HG03064 (cell line): ENCODE results near the gene SLC25A6.
"Not testable (repeated sequence)": the region's sequence is repeated elsewhere in the genome, so short reads cannot be mapped to it uniquely, and the experiment has no call there.

ENCODE experiments used
- ATAC-seq: cut with Tn5 transposase; IDR thresholded peaks from one replicate; pipeline ENCODE4 v1.9.1; 2021; ENCODE audit warnings: low read depth; ENCODE audit not compliant: unreplicated experiment

Gene SLC25A6

DNA sequence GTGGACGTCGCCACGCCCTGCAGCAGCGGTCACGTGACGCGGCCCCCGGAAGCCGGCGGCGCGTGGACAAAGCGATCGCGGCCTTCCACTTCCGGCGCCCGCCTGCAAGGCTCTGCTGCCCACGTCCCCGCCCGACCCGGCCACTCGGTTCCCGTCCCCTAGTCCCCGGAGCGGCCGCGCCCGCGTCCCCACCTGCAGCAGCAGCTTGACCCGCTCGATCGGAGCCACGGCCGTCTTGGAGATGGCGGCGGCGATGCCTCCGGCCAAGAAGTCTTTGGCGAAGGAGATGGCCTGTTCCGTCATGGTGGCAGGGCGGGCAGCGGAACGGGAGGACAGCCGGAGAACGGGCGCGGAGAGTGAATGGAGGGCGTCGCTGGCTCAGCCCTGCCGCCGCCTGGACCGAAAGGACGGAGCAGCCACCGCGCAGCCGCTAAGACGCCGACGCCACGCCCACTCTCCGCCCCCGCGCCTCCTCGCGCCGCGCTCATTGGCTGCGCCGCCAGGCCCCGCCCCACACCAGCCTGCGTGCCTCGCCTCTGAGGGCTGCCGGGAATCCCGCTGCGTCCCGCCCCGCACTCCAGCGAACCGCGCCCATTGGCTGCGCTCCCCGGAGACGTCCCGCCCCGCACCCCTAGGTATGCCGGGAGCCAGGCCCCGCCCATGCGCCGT is at the start of gene SLC25A6:
Gene SLC25A6 (minus strand): TSS at position 407 of the 669 bp plus-strand sequence. CDS start 104 bp downstream, at position 303.
- ATAC-seq = peak; percentile 96

DNA sequence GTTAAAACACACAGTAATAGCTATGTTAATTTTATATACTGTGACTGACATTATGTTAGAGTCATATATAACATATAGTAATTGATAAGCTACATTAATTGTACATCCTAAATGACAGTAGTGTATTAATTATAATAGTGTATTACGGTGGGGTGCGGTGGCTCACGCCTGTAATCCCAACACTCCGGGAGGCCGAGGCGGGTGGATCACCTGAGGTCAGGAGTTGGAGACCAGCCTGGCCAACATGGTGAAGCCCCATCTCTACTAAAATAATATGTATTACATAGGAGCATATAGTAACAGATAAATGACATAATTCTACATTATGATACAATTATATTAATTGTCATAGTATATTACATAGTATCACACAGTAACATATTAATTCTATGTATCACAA is 48.6 kb upstream of the SLC25A6 start:
- ATAC-seq = no peak

DNA sequence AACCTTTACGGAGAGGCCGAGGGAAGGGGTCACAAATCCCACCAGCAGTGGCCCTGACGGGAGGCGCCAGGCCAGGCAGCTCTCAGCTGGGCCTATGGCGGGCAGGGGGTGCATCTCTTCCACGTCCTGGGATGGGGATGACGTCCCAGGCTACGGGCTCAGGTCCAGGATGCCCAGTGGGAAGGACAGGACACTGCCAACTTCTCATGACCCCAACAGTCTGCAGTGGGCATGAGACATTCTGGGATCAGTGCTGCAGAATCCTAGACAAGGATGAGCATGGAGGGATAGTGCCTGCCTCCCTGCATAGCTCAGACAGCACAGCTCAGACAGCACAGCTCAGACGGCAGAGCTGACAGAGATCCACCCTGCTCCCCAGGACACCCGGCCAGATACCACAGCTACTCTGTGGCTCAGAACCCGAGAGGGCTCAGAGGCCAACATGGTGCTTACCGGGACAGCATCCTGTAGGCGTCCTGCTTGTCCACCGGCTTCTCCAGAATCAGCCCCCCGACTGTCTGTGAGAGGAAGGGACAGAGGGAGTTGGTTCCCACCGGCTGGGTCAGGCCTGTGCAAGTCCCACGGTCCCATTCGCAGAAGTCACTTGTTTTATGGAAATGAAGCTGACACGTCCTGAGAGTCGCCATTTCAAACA is 43.5 kb upstream of the SLC25A6 start:
- ATAC-seq = no peak

DNA sequence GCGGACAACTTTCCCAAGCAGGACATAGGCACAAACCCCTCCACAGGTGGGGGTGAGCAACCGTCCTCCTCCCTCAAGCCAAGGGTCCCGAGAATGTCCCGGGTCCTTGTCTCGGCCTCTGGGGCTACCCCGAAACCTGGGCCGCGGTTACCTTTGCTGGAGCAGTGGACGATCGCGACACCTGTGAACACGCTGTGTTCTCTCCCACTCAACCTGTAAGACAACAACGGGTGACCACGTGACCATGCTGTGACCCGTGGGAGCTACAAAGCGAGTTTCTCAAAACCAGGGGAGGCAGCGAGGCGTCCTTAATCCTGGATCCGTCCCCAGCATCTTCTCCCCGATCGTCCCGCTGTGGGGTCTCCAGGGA is 42.9 kb upstream of the SLC25A6 start:
- no peak for ATAC-seq

DNA sequence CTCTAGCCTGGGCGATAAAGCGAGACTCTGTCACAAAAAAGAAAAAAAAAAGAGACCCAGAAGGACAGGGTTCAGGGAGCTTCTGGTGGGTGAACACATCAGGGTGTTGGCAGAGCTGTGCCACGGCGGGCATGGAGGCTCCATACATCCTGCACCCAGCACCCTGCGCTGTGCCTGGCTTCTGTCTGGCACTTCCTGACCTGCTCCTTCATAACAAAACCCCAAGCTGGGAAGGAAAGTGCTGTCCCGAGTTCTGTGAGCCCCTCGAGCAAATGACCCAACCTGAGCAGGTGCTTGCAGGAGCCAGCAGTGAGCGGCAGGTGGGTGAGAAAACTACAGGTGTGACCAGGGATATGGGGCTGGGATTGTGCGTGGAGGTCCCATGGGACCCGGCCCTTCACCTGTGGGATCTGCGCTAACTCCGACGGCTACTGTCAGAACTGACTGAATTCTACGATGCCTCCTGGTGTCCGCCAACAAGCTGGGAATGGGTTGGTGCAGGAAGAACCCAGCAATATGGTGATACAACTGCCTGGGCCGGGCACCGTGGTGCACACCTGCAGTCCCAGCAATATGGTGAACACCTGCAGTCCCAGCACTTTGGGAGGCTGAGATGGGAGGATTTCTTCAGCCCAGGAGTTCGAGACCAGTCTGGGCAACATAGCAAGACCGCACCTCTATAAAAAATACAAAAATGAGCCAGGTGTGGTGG is 41.9 kb upstream of the SLC25A6 start:
- no peak for ATAC-seq

DNA sequence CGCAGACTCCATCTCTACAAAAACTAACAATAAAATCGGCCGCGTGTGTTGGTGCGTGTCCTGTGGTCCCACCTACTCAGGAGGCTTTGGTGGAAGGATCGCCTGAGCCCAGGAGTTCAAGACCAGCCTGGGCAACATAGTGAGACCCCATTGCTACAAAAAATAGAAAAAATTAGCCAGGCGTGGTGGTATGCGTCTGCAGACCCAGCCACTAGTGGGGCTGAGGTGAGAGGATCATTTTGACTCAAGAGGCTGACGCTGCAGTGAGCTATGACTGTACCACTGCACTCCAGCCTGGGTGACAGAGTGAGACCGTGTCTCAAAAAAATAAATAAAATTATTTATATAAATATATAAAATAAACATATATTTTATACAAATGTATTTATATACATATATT is 38.5 kb upstream of the SLC25A6 start:
- ATAC-seq = no peak

DNA sequence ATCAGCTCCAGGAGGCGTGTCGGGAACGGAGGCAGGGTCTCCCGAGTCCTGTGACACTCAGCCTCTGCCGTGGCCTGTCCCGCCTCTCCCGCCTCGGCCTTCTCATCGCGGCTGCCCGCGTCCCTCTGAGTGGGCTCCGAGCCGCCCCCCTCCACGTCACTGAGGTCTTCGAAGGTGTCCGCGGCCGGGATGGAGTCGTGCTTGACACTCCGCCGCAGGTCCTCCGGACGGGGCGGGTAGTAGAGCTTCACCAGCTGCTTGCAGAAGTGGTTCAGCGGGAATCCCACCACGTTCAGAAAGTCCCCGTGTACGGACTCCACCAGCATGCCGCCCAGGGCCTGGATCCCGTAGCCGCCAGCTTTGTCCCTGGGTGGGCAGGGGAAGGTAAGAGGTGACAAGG is 35.8 kb upstream of the SLC25A6 start:
- no peak for ATAC-seq

DNA sequence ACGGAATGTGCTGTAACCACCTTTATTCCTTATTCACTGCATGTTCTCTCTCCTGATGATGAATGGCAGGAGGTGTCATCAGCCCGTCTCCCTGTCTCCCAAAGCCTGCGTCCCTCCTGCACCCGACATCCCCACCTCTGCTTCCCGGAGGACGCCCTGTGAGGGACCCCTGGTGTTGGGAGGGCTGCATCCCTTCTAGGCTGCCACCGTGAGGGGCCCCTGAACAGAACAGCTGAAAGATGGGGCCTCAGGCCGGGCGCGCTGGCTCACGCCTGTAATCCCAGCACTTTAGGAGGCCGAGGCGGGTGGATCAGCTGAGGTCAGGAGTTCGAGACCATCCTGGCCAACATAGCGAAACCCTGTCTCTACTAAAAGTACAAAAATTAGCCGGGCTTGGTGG is 34.4 kb upstream of the SLC25A6 start:
- not testable (repeated sequence) for ATAC-seq

DNA sequence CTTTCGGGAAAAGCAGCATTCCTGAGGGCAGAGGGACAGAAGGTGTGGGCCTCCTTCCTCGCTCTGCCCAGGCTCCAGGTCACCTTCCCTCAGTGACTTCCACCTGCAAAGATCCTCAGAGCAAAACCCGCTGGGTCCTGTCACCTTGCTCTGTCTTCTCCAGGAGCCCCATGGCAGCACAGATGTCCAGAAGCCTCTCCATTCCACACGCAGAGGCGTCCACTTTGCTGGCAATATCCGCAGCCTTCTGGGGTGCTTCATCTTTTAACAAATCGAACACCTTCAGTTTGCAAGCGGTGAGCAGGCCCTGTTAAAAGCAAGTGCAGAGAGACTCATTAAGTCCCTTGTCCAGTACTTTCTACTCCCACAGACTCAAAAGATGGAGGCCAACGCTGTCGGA is 33.5 kb upstream of the SLC25A6 start:
- ATAC-seq = no peak

DNA sequence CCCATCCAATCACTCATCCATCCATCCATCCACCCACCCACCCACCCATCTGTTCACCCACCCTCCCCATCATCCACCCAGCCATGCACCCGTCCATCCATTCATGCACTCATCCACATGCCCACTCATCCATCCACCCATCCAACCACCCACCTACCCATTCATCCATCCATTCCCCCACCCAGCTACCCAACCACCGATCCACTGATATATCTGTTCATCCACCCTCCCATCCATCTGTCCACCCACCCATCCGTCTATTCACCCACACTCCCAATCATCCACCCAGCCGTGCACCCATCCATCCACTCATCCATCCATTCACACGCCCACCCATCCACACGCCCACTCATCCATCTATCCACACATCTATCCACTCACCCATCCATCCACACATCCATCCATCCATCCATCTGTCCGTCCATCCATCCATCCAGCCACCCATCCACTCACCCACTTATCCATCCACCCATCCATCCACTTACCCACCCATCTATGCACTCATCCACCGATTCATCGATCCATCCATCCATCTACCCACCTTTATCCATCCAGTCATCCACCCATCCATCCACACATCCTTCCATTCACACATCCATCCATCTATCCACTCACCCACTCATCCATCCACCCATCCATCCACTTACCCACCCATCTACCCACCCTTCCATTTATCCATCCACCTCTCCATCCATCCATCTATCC is 32.4 kb upstream of the SLC25A6 start:
- no peak for ATAC-seq

DNA sequence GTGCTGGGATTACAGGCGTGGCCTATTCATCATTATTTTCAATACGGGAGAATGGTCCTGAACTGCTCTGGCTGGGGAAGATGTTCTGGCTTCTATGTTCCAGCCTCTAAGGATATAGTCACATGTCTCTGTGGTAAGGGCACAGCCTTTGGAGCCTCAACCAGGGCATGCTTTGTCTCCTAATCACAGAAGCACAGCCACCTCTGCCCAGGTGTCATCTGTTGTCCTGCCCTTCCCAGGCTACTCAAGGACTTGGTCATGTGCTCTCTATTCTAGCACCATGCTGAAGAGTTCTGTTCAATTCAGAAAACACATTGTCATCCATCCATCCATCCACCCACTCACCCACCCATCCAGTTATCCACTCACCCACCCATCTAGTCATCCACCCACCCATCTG is 31.3 kb upstream of the SLC25A6 start:
- ATAC-seq = no peak

DNA sequence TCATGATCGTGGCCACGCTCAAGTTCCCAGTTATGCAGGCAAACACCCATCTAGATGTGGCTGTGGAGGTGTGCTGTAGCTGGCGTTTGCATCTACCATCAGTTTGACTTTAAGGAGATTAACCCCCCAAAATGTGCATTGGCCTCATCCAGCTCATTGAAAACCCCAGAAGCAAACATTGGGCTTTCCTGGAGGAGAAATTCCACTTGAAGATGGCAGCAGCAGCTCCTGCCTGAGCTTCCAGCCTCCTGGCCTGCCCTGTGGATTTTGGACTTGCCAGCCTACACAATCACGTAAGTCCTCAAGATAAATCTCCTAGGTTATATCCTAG is 30.2 kb upstream of the SLC25A6 start:
- ATAC-seq = no peak

DNA sequence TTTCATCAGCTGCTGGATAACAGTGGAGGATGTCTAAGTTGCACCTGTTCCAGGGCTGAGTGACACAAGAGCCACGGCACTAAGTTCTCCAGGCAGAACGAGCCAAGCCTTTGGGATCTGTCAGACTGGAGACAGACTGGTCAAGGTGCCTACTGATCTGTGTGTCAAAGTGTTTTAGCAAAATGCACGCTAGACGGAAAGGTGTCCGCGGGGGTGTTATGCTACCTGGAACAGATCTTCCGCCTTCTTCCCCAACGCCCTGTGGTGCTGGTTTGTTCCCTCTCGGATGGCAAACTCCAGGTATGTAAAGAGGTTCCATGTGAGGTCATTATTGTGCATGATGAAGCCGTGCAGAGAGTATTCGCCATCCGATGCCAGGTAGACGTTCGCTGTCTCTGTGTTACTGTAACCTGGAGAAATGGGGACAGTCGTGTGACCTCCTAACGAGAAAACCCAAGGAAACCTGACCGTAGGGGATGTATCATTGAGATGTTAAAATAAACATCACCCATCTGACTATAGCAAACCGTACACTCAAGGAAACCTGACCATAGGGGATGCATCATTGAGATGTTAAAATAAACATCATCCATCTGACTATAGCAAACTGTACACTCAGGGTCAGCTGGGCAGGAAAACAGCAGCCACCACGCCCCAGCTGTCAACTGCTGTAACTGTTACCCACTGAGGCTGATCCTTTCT is 29.7 kb upstream of the SLC25A6 start:
- ATAC-seq = no peak

DNA sequence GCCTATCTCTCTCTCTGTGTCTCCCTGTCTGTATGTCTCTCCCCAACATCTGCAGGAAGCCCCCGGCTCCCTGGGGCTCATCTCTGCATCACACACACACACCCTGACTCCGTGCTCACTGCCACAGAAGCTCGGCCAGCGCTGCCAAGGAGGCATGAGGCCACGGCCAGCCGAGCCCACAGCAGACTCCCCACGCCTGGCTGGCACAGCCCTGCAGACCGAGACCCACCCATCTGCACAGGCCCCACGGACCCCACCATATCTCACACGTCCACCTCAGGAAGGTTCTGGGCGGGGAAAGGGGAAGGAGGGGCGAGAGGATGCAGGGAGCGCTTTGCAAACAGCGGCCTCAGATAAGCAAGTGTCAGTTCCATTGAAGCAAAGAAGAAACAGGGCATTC is 28.5 kb upstream of the SLC25A6 start:
- ATAC-seq = no peak

DNA sequence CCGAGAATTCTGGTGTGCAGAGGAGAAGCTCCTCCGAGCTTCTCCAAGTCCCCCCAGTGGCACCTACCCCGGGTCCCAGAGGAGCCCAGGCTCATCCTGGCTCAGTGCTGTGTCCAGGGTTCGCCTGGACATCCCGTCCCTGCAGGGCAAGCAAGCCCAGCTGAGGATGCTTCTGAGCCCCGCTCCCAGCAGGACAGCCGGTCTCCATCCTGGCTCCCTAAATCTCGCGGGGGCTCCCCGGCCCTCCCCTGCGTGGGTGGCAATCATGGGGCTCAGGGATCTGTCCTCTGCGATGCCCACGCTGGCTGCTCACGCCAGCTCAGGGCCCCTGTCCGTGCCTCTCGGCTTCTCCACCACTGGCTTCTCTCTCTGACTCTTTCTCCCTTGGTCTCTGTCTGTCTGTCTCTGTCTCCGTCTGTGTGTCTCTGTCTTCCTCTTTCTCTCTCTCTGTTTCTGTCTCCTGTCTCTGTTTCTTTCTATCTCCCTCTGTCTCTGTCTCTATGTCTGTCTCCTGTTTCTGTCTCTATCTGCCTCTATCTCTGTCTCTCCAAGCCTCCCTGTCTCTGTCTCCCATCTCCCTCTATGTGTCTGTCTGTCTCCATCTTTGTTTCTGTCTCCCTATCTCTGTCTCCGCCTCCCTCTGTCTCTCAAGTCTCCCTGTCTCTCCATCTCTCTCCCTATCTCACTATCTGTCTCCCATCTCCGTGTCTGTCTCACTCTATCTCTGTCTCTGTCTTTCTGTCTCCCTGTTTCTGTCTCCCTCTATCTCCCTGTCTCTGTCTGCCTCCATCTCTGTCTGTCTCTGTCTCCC is 27.8 kb upstream of the SLC25A6 start:
- no peak for ATAC-seq

DNA sequence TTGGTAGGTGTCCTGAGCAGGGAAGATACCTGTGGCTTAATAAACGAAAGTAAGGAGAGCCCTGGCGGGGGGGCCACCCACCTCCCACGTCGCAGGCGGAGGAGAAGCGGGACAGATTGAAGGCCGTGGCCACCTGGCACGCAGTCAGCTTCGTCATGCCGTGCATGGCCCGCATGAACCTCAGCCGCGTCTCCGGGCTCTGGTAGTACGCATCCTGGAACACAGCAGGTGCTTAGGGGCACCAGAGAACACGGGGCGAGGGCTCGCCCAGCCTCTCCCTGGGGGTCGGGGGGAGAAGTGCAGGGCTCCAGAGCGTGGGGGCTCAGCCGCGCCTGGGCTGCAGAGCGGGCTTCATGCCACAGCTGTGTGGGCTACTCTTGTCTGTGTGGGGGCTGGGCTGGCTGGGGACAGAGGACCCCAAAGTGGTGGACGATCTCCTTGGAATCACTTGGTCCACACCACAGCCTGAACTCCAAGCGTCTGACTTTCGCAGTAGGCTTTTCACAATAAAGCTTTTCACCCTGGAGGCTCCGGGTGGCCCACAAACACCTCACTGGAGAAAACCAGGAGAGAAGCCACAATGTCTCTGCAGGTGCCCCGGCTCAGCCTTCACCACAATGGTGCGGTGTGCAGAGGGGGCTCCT is 27.1 kb upstream of the SLC25A6 start:
- ATAC-seq = no peak

DNA sequence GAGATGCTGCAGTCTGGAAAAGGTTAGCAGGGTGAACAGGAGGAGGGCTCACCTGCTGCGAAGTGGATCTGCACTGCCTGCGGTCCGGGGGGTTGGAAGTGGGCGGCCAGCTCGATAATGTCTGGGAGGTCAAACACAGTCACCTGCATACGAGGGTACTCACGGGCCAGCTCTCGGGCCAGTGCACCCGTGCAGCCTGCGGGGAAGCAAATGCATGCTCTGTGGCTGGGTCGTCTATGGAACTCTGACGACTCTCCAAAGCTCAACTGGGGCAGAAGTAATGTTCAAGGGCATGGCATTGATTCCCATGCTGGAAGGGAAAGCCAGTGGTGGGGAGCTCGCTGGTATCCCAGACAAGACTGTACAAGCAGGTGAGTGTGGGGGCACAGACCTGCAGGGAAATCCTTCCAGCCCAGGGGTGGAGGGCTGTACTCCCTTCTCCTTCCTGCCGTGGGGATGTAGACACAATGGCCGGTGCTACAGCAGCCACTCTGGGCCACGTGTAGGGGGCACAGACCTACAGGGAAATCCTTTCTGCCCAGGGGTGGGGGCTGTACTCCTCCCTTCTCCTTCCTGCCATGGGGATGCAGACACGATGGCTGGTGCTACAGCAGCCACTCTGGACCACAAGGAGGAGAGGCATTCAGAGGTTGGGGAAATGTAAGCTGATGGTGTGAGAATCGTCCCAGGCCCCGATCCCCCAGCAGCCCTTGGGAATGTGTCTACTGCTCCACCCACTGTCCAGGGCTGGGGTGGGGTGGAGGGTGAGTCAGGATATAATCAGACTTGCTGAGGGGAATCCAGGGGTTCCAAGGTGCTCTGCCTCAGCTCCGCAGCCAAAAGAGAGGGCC is 26.2 kb upstream of the SLC25A6 start:
- no peak for ATAC-seq

DNA sequence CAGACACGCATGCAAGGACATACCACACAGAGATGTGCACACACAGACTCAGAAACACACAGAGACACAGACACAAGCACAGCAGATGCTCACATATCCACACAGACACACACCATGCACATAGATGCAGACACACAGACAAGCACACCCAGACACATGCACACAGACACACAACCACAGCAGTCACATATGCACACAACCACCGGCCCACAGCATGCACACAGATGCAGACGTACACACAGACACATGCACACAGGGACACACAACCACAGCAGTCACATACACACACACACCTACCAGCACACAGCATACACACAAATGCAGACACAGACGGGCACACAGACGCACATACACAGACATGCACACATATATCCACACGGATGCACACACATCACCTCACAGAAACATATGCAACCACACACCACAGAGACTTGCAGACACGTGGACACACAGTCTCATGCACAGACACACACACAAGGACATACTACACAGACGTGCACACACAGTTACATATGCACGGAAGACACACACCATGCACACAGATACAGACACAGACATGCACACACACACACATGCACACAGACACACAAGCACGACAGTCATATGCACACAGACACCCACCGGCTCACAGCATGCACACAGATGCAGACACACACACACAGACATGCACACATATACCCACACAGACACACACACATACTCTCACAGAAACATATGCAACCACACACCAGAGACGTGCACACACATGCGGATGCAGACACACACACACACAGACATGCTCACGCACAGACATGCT is 25.2 kb upstream of the SLC25A6 start:
- no peak for ATAC-seq
